HepG2 (cell line): ENCODE measurements around the gene SMAD7. TPM values are rescaled to one million over a fixed set of nuclear protein-coding genes. Genes with fewer than 3 reads are reported as not detected.

Source experiments
- KDM3A ChIP-seq: IDR thresholded peaks from 2 replicates; pipeline ENCODE4 v1.6.1; 2018; ENCODE audit warnings: low read depth, missing compliant biosample characterization
- NR3C1 ChIP-seq: sonication (generic); formaldehyde crosslinking; IDR thresholded peaks from 2 replicates; pipeline ENCODE4 v1.4.0; 2020; ENCODE audit warnings: missing genetic modification reagents
- SUZ12 ChIP-seq: fragments of 150-350 bp; IDR thresholded peaks from 2 replicates; pipeline ENCODE4 v1.6.1; 2014; ENCODE audit warnings: low read depth, low read length
- TSC22D2 ChIP-seq: sonication (generic); formaldehyde crosslinking; IDR thresholded peaks from 2 replicates; pipeline ENCODE4 v1.5.1; 2020; ENCODE audit warnings: missing genetic modification reagents, mild to moderate bottlenecking, borderline replicate concordance
- ZNF317 ChIP-seq: sonication (generic); formaldehyde crosslinking; IDR thresholded peaks from 2 replicates; pipeline ENCODE4 v1.5.0; 2020; ENCODE audit warnings: mild to moderate bottlenecking, missing genetic modification reagents
- ZNF383 ChIP-seq: sonication (generic); formaldehyde crosslinking; IDR thresholded peaks from 2 replicates; pipeline ENCODE4 v1.4.0; 2020; ENCODE audit warnings: missing genetic modification reagents, mild to moderate bottlenecking, borderline replicate concordance
- polyA plus RNA-seq, 8 experiments: library from polyadenylated mRNA; depleted of rRNA in 3 of 8; stranded (reverse) in 7 of 8; unstranded in 1 of 8; fragments of >200 nt; fragmentation: Illumina TruSeq in 4 of 8; extraction: Trizol in 4 of 8; gene quantifications; 2 replicates each; pipeline versions ENCODE4 v1.2.1 to v1.2.3, GENCODE V29; 2011 to 2016; ENCODE audit warnings: low read depth in 4 of 8, missing spikeins in 1 of 8, mixed read lengths in 1 of 8; ENCODE audit not compliant: insufficient read depth in 1 of 8
- total RNA-seq, 5 experiments: library from RNA; depleted of rRNA; stranded (reverse); fragments of >200 nt; fragmentation: Illumina TruSeq; extraction: Trizol; gene quantifications; 2 replicates each; pipeline ENCODE4 v1.2.3, GENCODE V29; 2016; ENCODE audit warnings: low read depth in 1 of 5
- TF ChIP-seq, protein P1 (sequence below): sonication (generic); formaldehyde crosslinking; IDR thresholded peaks from 2 replicates; pipeline ENCODE4 v1.5.0; 2020; ENCODE audit warnings: mild to moderate bottlenecking, missing genetic modification reagents, borderline replicate concordance
- TF ChIP-seq, protein P2 (sequence below): sonication (generic); formaldehyde crosslinking; IDR thresholded peaks from 2 replicates; pipeline ENCODE4 v1.4.0; 2020; ENCODE audit warnings: missing genetic modification reagents, low read depth, mild to moderate bottlenecking, borderline replicate concordance

SMAD7 gene
- total and polyA plus RNA-seq, 2 of the 13 experiments (the other 11 are each of a cell fraction or from before 2014, with no cell fraction given), result 17.4 to 24.7 TPM

GRCh38 chr18:48884771-48885170 is 66.0 kb downstream of the SMAD7 start (continued):
- TF ChIP-seq, protein P1, sequence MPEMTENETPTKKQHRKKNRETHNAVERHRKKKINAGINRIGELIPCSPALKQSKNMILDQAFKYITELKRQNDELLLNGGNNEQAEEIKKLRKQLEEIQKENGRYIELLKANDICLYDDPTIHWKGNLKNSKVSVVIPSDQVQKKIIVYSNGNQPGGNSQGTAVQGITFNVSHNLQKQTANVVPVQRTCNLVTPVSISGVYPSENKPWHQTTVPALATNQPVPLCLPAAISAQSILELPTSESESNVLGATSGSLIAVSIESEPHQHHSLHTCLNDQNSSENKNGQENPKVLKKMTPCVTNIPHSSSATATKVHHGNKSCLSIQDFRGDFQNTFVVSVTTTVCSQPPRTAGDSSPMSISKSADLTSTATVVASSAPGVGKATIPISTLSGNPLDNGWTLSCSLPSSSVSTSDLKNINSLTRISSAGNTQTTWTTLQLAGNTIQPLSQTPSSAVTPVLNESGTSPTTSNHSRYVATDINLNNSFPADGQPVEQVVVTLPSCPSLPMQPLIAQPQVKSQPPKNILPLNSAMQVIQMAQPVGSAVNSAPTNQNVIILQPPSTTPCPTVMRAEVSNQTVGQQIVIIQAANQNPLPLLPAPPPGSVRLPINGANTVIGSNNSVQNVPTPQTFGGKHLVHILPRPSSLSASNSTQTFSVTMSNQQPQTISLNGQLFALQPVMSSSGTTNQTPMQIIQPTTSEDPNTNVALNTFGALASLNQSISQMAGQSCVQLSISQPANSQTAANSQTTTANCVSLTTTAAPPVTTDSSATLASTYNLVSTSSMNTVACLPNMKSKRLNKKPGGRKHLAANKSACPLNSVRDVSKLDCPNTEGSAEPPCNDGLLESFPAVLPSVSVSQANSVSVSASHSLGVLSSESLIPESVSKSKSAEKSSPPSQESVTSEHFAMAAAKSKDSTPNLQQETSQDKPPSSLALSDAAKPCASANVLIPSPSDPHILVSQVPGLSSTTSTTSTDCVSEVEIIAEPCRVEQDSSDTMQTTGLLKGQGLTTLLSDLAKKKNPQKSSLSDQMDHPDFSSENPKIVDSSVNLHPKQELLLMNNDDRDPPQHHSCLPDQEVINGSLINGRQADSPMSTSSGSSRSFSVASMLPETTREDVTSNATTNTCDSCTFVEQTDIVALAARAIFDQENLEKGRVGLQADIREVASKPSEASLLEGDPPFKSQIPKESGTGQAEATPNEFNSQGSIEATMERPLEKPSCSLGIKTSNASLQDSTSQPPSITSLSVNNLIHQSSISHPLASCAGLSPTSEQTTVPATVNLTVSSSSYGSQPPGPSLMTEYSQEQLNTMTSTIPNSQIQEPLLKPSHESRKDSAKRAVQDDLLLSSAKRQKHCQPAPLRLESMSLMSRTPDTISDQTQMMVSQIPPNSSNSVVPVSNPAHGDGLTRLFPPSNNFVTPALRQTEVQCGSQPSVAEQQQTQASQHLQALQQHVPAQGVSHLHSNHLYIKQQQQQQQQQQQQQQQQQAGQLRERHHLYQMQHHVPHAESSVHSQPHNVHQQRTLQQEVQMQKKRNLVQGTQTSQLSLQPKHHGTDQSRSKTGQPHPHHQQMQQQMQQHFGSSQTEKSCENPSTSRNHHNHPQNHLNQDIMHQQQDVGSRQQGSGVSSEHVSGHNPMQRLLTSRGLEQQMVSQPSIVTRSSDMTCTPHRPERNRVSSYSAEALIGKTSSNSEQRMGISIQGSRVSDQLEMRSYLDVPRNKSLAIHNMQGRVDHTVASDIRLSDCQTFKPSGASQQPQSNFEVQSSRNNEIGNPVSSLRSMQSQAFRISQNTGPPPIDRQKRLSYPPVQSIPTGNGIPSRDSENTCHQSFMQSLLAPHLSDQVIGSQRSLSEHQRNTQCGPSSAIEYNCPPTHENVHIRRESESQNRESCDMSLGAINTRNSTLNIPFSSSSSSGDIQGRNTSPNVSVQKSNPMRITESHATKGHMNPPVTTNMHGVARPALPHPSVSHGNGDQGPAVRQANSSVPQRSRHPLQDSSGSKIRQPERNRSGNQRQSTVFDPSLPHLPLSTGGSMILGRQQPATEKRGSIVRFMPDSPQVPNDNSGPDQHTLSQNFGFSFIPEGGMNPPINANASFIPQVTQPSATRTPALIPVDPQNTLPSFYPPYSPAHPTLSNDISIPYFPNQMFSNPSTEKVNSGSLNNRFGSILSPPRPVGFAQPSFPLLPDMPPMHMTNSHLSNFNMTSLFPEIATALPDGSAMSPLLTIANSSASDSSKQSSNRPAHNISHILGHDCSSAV (CRISPR knock-in tag), result no peak
- TF ChIP-seq ZNF317 (CRISPR knock-in tag) (no peak), ZNF383 (CRISPR knock-in tag) (no peak), TSC22D2 (CRISPR knock-in tag) (no peak), NR3C1 (CRISPR knock-in tag) (no peak), SUZ12 (no peak), KDM3A (CRISPR knock-in tag) (no peak)
- TF ChIP-seq, protein P2, sequence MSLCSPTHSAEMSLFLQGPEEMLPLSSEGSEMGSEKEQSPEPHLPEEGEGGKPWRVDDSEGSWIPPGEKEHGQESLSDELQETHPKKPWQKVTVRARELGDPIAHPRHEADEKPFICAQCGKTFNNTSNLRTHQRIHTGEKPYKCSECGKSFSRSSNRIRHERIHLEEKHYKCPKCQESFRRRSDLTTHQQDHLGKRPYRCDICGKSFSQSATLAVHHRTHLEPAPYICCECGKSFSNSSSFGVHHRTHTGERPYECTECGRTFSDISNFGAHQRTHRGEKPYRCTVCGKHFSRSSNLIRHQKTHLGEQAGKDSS, result no peak
